HUES48 (cell line): ENCODE data around the gene MCRS1.
"Not testable (repeated sequence)": the region's sequence is repeated elsewhere in the genome, so short reads cannot be mapped to it uniquely, and the experiment has no call there.

ENCODE experiments used
- H3K27ac ChIP-seq: one replicate; pipeline ENCODE4 v1.7.0; 2013; ENCODE audit warnings: low read depth, low read length, inconsistent platforms
- H3K27me3 ChIP-seq: 2 replicates; pipeline ENCODE4 v1.6.1; 2013; ENCODE audit warnings: mild to moderate bottlenecking, low read length; ENCODE audit not compliant: control insufficient read depth, insufficient read depth
- H3K36me3 ChIP-seq: 2 replicates; pipeline ENCODE4 v1.6.1; 2013; ENCODE audit warnings: low read length; ENCODE audit not compliant: control insufficient read depth, insufficient read depth
- H3K4me1 ChIP-seq: 2 replicates; pipeline ENCODE4 v1.6.1; 2013; ENCODE audit warnings: mild to moderate bottlenecking, low read length; ENCODE audit not compliant: control insufficient read depth, insufficient read depth
- H3K4me3 ChIP-seq: 2 replicates; pipeline ENCODE4 v1.5.1; 2013; ENCODE audit warnings: mild to moderate bottlenecking, low read depth, low read length
- H3K9ac ChIP-seq: 2 replicates; pipeline ENCODE4 v1.6.1; 2013; ENCODE audit warnings: mild to moderate bottlenecking, low read depth, low read length, moderate library complexity
- H3K9me3 ChIP-seq: 2 replicates; pipeline ENCODE4 v1.6.1; 2013; ENCODE audit warnings: low read length; ENCODE audit not compliant: control insufficient read depth, insufficient read depth

MCRS1 gene

GRCh38 chr12:49538510-49539403 lies 29.2 kb downstream of the MCRS1 start, which contains the start of gene KCNH3:
KCNH3 (plus strand) TSS chr12:49539030; CDS start chr12:49539417, 387 bp downstream.
- Histone ChIP-seq H3K36me3 (no peaks in the 10 kb centered on the region), H3K27ac (no peak within 1 kb of the TSS), H3K9ac (no peak within 1 kb of the TSS), H3K9me3 (no peaks in the 10 kb centered on the region), H3K27me3 (peaks cover 91% of the 10 kb centered on the region), H3K4me1 (peaks cover 8% of the 10 kb centered on the region), H3K4me3 (peak within 1 kb of the TSS; percentile 57)

DNA sequence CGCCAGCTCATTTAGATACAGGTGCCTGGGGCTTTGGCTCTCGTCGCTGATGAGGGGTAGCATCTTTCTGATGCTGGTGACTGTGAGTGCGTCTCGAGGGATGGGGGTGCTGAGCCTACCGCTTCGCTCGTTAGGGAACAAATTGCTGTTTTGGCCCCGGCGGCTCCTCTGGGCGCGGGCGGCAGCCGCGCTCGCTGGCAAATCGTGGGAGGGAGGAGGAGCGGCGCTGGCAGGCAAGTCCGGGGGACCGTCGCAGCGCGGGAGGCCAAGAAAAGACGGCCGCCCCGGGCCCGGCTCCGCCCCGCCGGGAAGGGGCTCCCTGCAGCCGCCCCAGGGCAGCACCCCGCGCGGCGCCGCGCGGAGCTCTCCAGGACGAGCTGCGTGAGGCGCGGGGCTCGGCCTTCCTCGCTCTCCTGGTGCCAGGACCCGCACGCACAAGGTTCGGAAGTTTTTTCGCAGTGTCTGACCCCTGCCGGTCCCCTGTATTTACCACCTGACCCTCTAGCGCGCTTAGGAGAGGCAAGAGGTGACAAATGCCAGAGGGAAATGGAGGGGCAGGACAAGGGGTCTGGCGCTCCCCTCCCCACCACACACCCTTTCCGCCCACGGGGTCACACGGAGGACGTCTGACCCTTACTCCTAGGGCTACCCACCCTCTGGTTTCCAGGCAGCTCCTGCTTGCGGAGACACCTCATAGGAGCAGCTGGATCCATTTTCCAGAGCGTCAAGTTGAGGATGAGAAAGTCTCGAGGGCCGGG lies 30.0 kb downstream of the MCRS1 start:
- Histone ChIP-seq H3K9ac (no peak overlapping the region), H3K9me3 (no peaks in the 10 kb centered on the region), H3K27ac (no peak overlapping the region), H3K27me3 (peaks cover 83% of the 10 kb centered on the region), H3K4me3 (peak overlapping the region; percentile 57), H3K36me3 (no peaks in the 10 kb centered on the region), H3K4me1 (peaks cover 8% of the 10 kb centered on the region)

DNA sequence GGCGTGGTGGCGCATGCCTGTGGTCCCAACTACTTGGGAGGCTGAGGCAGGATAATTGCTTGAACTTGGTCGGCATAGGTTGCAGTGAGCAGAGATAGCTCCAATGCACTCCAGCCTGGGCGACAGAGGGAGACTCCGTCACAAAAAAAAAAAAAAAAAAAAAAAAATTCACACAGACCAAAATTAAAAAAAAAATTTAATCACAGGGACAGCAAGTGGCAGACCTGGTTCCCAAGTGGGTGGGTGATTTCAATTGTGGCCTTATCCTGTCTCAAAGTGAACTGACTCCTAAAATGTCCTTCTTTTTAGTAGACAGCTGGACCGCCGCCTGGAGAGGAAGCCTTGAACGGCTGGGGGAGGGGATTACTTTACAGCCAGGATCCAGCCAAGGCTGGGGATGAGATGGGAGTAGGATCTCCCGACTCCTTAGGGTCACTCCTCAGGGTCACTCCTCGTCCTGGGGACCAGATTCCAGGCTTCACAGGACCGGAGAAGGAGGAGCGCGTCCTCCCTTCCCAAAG lies 30.7 kb downstream of the MCRS1 start:
- Histone ChIP-seq H3K27ac (no peak overlapping the region), H3K4me1 (peaks cover 8% of the 10 kb centered on the region), H3K9me3 (no peaks in the 10 kb centered on the region), H3K27me3 (peaks cover 77% of the 10 kb centered on the region), H3K36me3 (no peaks in the 10 kb centered on the region), H3K4me3 (peak overlapping the region; percentile 57), H3K9ac (no peak overlapping the region)

DNA sequence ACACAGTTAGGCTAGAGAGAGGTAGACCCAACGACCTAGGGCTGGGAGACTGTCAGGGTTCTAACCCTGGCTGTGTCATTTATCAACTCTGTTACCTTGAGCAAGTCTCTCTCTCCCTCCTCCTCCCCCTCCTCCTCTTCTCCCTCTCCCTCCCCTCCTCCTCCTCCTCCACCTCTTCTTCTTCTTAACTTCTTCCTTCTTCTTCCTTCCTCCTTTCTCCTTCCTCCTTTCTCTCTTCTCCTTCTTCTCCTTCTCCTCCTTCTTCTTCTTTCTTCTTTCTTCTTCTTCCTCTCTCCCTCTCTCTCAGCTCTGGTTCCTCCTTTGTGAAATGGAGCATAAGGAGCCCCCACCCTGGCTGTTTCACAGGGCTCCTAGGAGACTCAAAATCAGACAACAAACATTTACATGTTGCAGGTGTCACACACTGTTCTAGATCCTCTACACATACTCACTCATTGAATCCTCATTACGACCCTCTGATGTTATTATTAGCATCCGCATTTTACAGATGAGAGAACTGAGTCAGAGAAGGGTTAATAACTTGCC lies 31.3 kb downstream of the MCRS1 start:
- H3K9me3 ChIP-seq, result no peaks in the 10 kb centered on the region
- H3K9ac ChIP-seq, result no peak overlapping the region
- H3K4me3 ChIP-seq, result no peak overlapping the region
- peaks cover 70% of the 10 kb centered on the region for H3K27me3 ChIP-seq
- H3K27ac ChIP-seq, result no peak overlapping the region
- no peaks in the 10 kb centered on the region for H3K36me3 ChIP-seq
- peaks cover 8% of the 10 kb centered on the region for H3K4me1 ChIP-seq

GRCh38 chr12:49535921-49536525 lies 31.9 kb downstream of the MCRS1 start:
- Histone ChIP-seq H3K9me3 (no peaks in the 10 kb centered on the region), H3K36me3 (no peaks in the 10 kb centered on the region), H3K27ac (no peak overlapping the region), H3K9ac (no peak overlapping the region), H3K27me3 (peaks cover 64% of the 10 kb centered on the region), H3K4me1 (peaks cover 8% of the 10 kb centered on the region), H3K4me3 (no peak overlapping the region)

DNA sequence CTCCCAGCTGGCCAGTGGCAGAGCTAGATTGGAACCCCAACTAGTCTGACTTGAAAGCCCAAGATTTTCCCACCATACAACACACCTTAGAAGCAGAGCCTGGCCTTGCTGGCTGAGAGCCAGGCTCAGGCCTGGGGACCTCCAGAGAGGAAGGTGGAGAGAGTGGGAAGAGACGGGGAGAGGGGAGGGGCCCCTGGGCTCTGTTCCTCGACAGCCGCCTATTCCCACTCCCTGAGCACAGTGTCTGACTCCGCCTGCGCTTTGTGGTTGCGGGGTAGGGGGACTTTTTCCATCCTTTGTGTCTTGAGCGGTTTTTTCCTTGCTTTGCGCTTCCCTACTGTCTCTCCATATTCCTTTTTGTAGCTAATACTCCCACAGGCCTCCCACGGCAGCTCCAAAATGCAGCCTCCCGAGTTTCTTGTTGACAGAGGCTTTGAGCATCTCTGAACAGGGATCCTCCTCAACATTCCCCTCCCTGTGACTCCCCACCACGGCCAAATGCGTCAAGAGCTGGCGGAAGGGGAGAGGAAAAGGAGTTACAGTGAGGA lies 33.1 kb downstream of the MCRS1 start:
- H3K9ac ChIP-seq, result no peak overlapping the region
- H3K9me3 ChIP-seq, result no peaks in the 10 kb centered on the region
- H3K27me3 ChIP-seq, result peaks cover 52% of the 10 kb centered on the region
- H3K4me1 ChIP-seq, result peaks cover 8% of the 10 kb centered on the region
- H3K36me3 ChIP-seq, result no peaks in the 10 kb centered on the region
- H3K4me3 ChIP-seq, result no peak overlapping the region
- no peak overlapping the region for H3K27ac ChIP-seq

GRCh38 chr12:49534122-49534521 lies 33.8 kb downstream of the MCRS1 start:
- H3K27me3 ChIP-seq, result peaks cover 45% of the 10 kb centered on the region
- not testable (repeated sequence) for H3K9ac ChIP-seq, H3K36me3 ChIP-seq, H3K9me3 ChIP-seq, H3K4me1 ChIP-seq, H3K4me3 ChIP-seq, H3K27ac ChIP-seq

DNA sequence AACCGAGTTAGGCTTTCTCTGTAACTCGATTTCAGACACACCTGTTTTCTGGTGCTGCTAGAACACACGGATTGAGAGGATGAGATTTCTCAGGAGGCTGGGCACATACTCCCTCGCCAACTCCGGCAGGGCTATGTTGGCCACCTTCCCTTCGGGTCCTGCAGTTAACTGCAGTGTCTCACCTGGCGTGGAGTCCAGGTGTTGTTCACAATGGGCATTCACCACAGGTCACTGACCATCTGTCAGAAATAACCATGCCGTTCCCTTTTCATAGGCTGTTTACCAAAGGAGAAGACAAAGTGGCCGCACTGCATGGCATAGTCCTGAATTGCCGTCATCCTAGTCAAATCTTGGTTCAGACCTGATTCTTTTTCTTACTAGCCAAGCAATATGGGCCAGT lies 34.6 kb downstream of the MCRS1 start:
- Histone ChIP-seq H3K36me3 (no peaks in the 10 kb centered on the region), H3K4me1 (peaks cover 8% of the 10 kb centered on the region), H3K27me3 (peaks cover 37% of the 10 kb centered on the region), H3K27ac (no peak overlapping the region), H3K9me3 (no peaks in the 10 kb centered on the region), H3K4me3 (no peak overlapping the region), H3K9ac (no peak overlapping the region)

DNA sequence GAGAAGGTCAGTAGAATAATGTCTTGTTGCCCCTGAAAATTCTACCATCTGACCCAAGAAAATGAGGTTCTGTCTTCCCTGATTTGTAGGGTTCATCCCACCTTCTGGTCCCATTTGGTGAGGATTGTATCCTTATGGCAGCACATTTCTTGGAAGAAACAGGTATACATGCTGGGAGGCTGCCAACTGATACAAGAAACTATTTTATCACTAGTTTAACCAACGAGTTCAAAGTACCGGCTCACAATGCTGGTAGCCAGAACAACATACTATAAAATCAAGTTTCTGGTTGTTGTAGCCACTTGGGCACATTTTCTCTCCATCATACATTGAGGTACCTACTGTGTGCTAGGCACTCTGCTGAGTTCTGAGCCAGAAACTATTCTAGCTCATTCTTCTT lies 36.2 kb downstream of the MCRS1 start:
- no peaks in the 10 kb centered on the region for H3K9me3 ChIP-seq
- H3K36me3 ChIP-seq, result 0 out of 2 replicates have a peak, but pooled peaks cover 4% of the 10 kb centered on the region
- no peak overlapping the region for H3K4me3 ChIP-seq
- H3K4me1 ChIP-seq, result peaks cover 9% of the 10 kb centered on the region; the same call in 1 of the 2 replicates
- no peak overlapping the region for H3K27ac ChIP-seq
- no peak overlapping the region for H3K9ac ChIP-seq
- peaks cover 21% of the 10 kb centered on the region for H3K27me3 ChIP-seq

GRCh38 chr12:49529414-49529813 lies 38.5 kb downstream of the MCRS1 start:
- no peak overlapping the region for H3K9ac ChIP-seq
- no peaks in the 10 kb centered on the region for H3K27me3 ChIP-seq
- no peak overlapping the region for H3K4me3 ChIP-seq
- H3K9me3 ChIP-seq, result no peaks in the 10 kb centered on the region
- peaks cover 9% of the 10 kb centered on the region; the same call in 1 of the 2 replicates for H3K4me1 ChIP-seq
- no peak overlapping the region for H3K27ac ChIP-seq
- H3K36me3 ChIP-seq, result peaks cover 26% of the 10 kb centered on the region
